GM18505 (cell line): ENCODE measurements around the gene LRWD1.
"Not testable (repeated sequence)": the region's sequence is repeated elsewhere in the genome, so short reads cannot be mapped to it uniquely, and the experiment has no call there.

Experiments used
- ATAC-seq: cut with Tn5 transposase; IDR thresholded peaks from one replicate; pipeline ENCODE4 v1.9.1; 2021; ENCODE audit not compliant: unreplicated experiment

Gene LRWD1

GRCh38 chr7:102496861-102497260 lies 32.1 kb downstream of the LRWD1 start:
- ATAC-seq, result not testable (repeated sequence)

GRCh38 chr7:102497308-102497707 lies 32.5 kb downstream of the LRWD1 start:
- not testable (repeated sequence) for ATAC-seq

GRCh38 chr7:102498321-102498720 lies 33.5 kb downstream of the LRWD1 start:
- not testable (repeated sequence) for ATAC-seq

GRCh38 chr7:102503141-102503540 lies 38.4 kb downstream of the LRWD1 start:
- ATAC-seq, result not testable (repeated sequence)

GRCh38 chr7:102505298-102506185 lies 40.8 kb downstream of the LRWD1 start:
- ATAC-seq, result not testable (repeated sequence)

GRCh38 chr7:102507410-102508088 lies 42.8 kb downstream of the LRWD1 start:
- not testable (repeated sequence) for ATAC-seq

GRCh38 chr7:102510575-102510974 lies 45.8 kb downstream of the LRWD1 start:
- ATAC-seq, result not testable (repeated sequence)

GRCh38 chr7:102511860-102512522 lies 47.2 kb downstream of the LRWD1 start:
- peak; percentile 33 for ATAC-seq

GRCh38 chr7:102512642-102513221 lies 47.9 kb downstream of the LRWD1 start:
- not testable (repeated sequence) for ATAC-seq

GRCh38 chr7:102514881-102515721 lies 50.3 kb downstream of the LRWD1 start:
- peak; percentile 52 for ATAC-seq

GRCh38 chr7:102515889-102516288 lies 51.1 kb downstream of the LRWD1 start:
- not testable (repeated sequence) for ATAC-seq

- ATAC-seq, result not testable (repeated sequence)
Observed at GRCh38 chr7:102516951-102517350, 52.2 kb downstream of the LRWD1 start.

- peak; percentile 79 for ATAC-seq
Observed at GRCh38 chr7:102517550-102518147, 52.9 kb downstream of the LRWD1 start, which contains the start of gene RASA4B. Gene RASA4B, minus strand, starts transcription at chr7:102517777. Its CDS starts 67 bp downstream, at chr7:102517710.

GRCh38 chr7:102520797-102521196 lies 56.0 kb downstream of the LRWD1 start:
- not testable (repeated sequence) for ATAC-seq
